ENCODE data around the gene CNTLN.
"Not testable (repeated sequence)": the region's sequence is repeated elsewhere in the genome, so short reads cannot be mapped to it uniquely, and the experiment has no call there.

Gene CNTLN

GRCh38 chr9:17423681-17424011 is 288.8 kb downstream of the CNTLN start:
- DNase-seq: no peak

GRCh38 chr9:17425384-17425783 is 290.5 kb downstream of the CNTLN start:
- DNase-seq: no peak

GRCh38 chr9:17433526-17433925 is 298.7 kb downstream of the CNTLN start:
- no peak for DNase-seq

- no peak for DNase-seq
Observed at GRCh38 chr9:17436854-17437253, 302.0 kb downstream of the CNTLN start.

GRCh38 chr9:17437813-17438212 is 303.0 kb downstream of the CNTLN start:
- DNase-seq: no peak

GRCh38 chr9:17445126-17445525 is 310.3 kb downstream of the CNTLN start:
- not testable (repeated sequence) for DNase-seq

- no peak for DNase-seq
Observed at GRCh38 chr9:17453751-17454150, 318.9 kb downstream of the CNTLN start.

- DNase-seq: peak; percentile 57
Observed at GRCh38 chr9:17462869-17463464, 328.1 kb downstream of the CNTLN start.

GRCh38 chr9:17470036-17470813 is 335.4 kb downstream of the CNTLN start:
- no peak for DNase-seq

- DNase-seq: no peak
Observed at GRCh38 chr9:17472126-17472525, 337.3 kb downstream of the CNTLN start.

GRCh38 chr9:17476401-17476800 is 341.6 kb downstream of the CNTLN start:
- DNase-seq: no peak

- DNase-seq: no peak
Observed at GRCh38 chr9:17477816-17478215, 343.0 kb downstream of the CNTLN start.

GRCh38 chr9:17480966-17481365 is 346.1 kb downstream of the CNTLN start:
- DNase-seq: no peak

GRCh38 chr9:17481565-17481964 is 346.7 kb downstream of the CNTLN start:
- DNase-seq: no peak

GRCh38 chr9:17484906-17485305 is 350.1 kb downstream of the CNTLN start:
- peak; percentile 55 for DNase-seq

- DNase-seq: no peak
Observed at GRCh38 chr9:17486396-17486795, 351.6 kb downstream of the CNTLN start.

GRCh38 chr9:17487467-17487866 is 352.6 kb downstream of the CNTLN start:
- no peak for DNase-seq

GRCh38 chr9:17488662-17489061 is 353.8 kb downstream of the CNTLN start:
- DNase-seq: no peak

- DNase-seq: no peak
Observed at GRCh38 chr9:17490110-17490509, 355.3 kb downstream of the CNTLN start.

- DNase-seq: no peak
Observed at GRCh38 chr9:17491780-17492179, 356.9 kb downstream of the CNTLN start.

GRCh38 chr9:17503196-17503595 is 368.4 kb downstream of the CNTLN start:
- DNase-seq: no peak

- DNase-seq: no peak
Observed at GRCh38 chr9:17509151-17509550, 374.3 kb downstream of the CNTLN start.

- peak; percentile 51 for DNase-seq
Observed at GRCh38 chr9:17509701-17510100, 374.9 kb downstream of the CNTLN start.

GRCh38 chr9:17519761-17520160 is 384.9 kb downstream of the CNTLN start:
- DNase-seq: peak; percentile 2
